RWPE1 (cell line): Measurements from ENCODE around the gene PAM16.
"Not testable (repeated sequence)": the region's sequence is repeated elsewhere in the genome, so short reads cannot be mapped to it uniquely, and the experiment has no call there.

Source experiments
- CTCF ChIA-PET: fragments of 350-600 bp; sonication (Branson Sonifier 250); formaldehyde crosslinking; extraction: SDS; loops from one replicate; lab custom pipeline; 2021; lab: Yijun Ruan, JAX
- POLR2A ChIA-PET: fragments of 400-600 bp; formaldehyde crosslinking; extraction: SDS; loops from one replicate; lab custom pipeline; 2020; ENCODE audit warnings: antibody characterized with exemption; ENCODE audit not compliant: low non-redundant PET; lab: Yijun Ruan, JAX
- DNase-seq: peaks from one replicate; pipeline ENCODE4 v3.0.0; 2012; ENCODE audit warnings: low spot score
- H3K27ac ChIP-seq: fragments of 450-650 bp; 2 replicates; pipeline ENCODE4 v1.5.1; 2017
- CTCF ChIP-seq: fragments of 450-650 bp; conservative IDR thresholded peaks from 2 replicates; pipeline ENCODE4 v1.5.1; 2017; ENCODE audit warnings: low read depth, mild to moderate bottlenecking

The PAM16 gene

GRCh38 chr16:4347765-4348509 is 3.2 kb downstream of the PAM16 start:
- H3K27ac ChIP-seq = peak overlapping the region; percentile 63
- POLR2A ChIA-PET = no interaction called here
- CTCF ChIA-PET = interaction anchor here (0.6 to 2.6 kb wide), 3 partner anchors 11 to 55 kb away, joined by 3 to 10 read pairs (median 7); no protein-coding TSS in a partner anchor
- no peak for TF ChIP-seq CTCF
- no peak for DNase-seq

- peak overlapping the region; percentile 63 for H3K27ac ChIP-seq
- DNase-seq = no peak
- ChIA-PET POLR2A (no interaction called here), CTCF (interaction anchor here (1.4 to 2.6 kb wide), 2 partner anchors 12 to 56 kb away, joined by 7 to 10 read pairs; no protein-coding TSS in a partner anchor)
- TF ChIP-seq CTCF = no peak
These were observed 4.1 kb downstream of the PAM16 start for GRCh38 chr16:4347010-4347409.

GRCh38 chr16:4345836-4346781 is 5.0 kb downstream of the PAM16 start:
- ChIA-PET CTCF (interaction anchor here (0.6 to 2.6 kb wide), 4 partner anchors 56 to 346 kb away, joined by 3 to 10 read pairs (median 3); no protein-coding TSS in a partner anchor), POLR2A (no interaction called here)
- H3K27ac ChIP-seq = peak overlapping the region; percentile 71
- no peak for TF ChIP-seq CTCF
- no peak for DNase-seq

- no peak for DNase-seq
- H3K27ac ChIP-seq = peak overlapping the region; percentile 71
- CTCF ChIA-PET = interaction anchor here (0.5 kb wide), 1 partner anchor 211 kb away, joined by 4 read pairs; the partner anchor contains the start of gene C16orf96
- POLR2A ChIA-PET = no interaction called here
- no peak for TF ChIP-seq CTCF
These were observed 5.9 kb downstream of the PAM16 start for GRCh38 chr16:4344983-4345835.

GRCh38 chr16:4344300-4344982 is 6.7 kb downstream of the PAM16 start:
- peak overlapping the region; percentile 71 for H3K27ac ChIP-seq
- CTCF ChIA-PET, DNase-seq, POLR2A ChIA-PET: not testable (repeated sequence)
